ENCODE results near the gene DBF4.
"Not testable (repeated sequence)": the region's sequence is repeated elsewhere in the genome, so short reads cannot be mapped to it uniquely, and the experiment has no call there.

The DBF4 gene

DNA sequence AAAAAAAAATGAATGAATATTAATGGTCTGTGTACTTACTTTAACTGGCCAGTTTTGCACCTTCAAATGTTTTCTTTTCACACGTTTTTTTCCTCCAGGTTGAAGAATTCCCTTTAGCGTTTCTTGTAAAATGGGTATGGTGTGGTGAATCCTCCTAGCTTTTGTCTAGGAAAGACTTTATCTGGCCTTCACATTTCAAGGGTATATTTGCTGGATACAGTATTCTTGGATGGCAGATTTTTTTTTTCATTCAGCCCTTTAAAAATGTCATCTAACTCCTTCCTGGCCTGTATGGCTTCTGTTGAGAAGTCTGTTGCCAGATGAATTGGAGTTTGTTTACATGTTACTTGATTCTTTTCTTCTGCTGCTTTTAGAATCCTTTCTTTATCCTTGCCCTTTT lies 10.2 kb upstream of the DBF4 start:
- H3K27ac ChIP-seq (ENCODE audit: low read depth, low read length), result no peak overlapping the region
- H3K4me1 ChIP-seq (ENCODE audit: control insufficient read depth, insufficient read depth, low read length), result no peaks in the 10 kb centered on the region; the same call in 1 of the 2 replicates
- peaks cover 24% of the 10 kb centered on the region for H3K36me3 ChIP-seq (ENCODE audit: control insufficient read depth, insufficient read depth, low read length)
- no peak overlapping the region for H3K9ac ChIP-seq (ENCODE audit: low read length)
- H3K27me3 ChIP-seq (ENCODE audit: control insufficient read depth, insufficient read depth, low read length), result no peaks in the 10 kb centered on the region
- H3K4me3 ChIP-seq (ENCODE audit: low read depth, low read length), result no peak overlapping the region
- H3K9me3 ChIP-seq (ENCODE audit: control insufficient read depth, insufficient read depth, low read depth, low read length), result peaks cover 39% of the 10 kb centered on the region

DNA sequence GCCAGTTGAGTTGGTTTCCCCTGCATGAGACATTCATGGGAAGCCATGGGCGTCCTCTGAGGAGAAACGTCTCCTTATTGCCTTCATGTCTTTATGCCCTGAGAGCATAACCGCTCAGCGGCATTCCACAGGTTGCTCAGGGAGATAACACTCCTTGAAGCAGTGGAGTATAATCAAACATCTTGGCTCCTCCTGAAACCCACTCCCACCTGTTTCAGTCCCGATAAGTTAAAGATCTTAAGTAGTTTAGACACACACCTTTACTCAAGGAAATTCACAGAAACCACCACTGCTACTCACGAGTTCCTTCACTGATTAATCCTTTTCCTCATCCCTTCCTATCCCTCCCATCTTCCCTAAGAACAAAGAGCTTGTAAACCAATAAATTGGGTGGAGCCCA lies 9.8 kb upstream of the DBF4 start:
- H3K4me1 ChIP-seq (ENCODE audit: control insufficient read depth, insufficient read depth, low read length); H3K9ac ChIP-seq (ENCODE audit: low read length); H3K27me3 ChIP-seq (ENCODE audit: control insufficient read depth, insufficient read depth, low read length); H3K4me3 ChIP-seq (ENCODE audit: low read depth, low read length); H3K27ac ChIP-seq (ENCODE audit: low read depth, low read length): not testable (repeated sequence)
- Histone ChIP-seq H3K36me3 (ENCODE audit: control insufficient read depth, insufficient read depth, low read length) (peaks cover 27% of the 10 kb centered on the region), H3K9me3 (ENCODE audit: control insufficient read depth, insufficient read depth, low read depth, low read length) (peaks cover 42% of the 10 kb centered on the region)

DNA sequence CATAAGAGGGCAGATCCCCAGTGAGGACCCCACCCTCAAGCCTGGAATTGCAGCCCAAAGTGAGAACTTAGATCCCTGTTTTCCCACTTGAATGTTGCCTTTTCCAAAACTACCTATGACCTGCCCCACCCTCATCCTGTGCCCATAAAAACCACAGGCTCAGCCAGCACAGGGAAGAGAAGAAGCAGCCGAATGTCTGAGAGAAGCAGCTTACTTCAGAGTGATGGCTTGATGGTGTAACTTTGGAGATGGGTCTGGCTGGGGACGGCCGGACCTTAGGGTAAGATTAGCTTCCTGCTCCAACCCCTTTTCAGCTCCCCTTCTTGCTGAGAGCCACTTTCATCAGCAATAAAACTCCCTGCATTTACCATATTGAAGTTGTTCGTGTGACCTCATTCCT lies 5.8 kb upstream of the DBF4 start:
- H3K9me3 ChIP-seq (ENCODE audit: control insufficient read depth, insufficient read depth, low read depth, low read length), result peaks cover 33% of the 10 kb centered on the region
- H3K27ac ChIP-seq (ENCODE audit: low read depth, low read length), result no peak overlapping the region
- no peak overlapping the region for H3K9ac ChIP-seq (ENCODE audit: low read length)

DNA sequence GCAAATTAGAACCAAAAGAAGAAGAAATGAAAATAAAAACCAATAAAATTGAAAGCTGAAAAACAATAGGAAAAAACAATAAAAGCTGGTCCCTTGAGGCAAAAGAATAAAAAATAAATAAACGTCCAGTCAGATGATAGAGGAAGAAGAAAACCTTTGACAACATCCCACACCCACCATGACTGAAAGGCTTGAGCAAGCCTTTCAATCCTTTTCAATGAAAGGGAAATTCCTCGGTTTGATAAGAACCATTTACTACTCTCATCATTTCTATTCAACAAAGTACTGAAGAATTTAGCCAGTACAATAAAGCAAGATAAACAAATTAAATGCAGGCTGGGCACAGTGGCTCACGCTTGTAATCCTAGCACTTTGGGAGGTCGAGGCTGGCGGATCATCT lies 3.9 kb upstream of the DBF4 start:
- Histone ChIP-seq H3K9ac (ENCODE audit: low read length) (no peak overlapping the region), H3K4me1 (ENCODE audit: control insufficient read depth, insufficient read depth, low read length) (no peaks in the 10 kb centered on the region; the same call in 1 of the 2 replicates), H3K27me3 (ENCODE audit: control insufficient read depth, insufficient read depth, low read length) (no peaks in the 10 kb centered on the region), H3K27ac (ENCODE audit: low read depth, low read length) (no peak overlapping the region), H3K36me3 (ENCODE audit: control insufficient read depth, insufficient read depth, low read length) (peaks cover 21% of the 10 kb centered on the region), H3K4me3 (ENCODE audit: low read depth, low read length) (no peak overlapping the region), H3K9me3 (ENCODE audit: control insufficient read depth, insufficient read depth, low read depth, low read length) (peaks cover 23% of the 10 kb centered on the region)

More for the DNA sequence above, 5.8 kb upstream of the DBF4 start:
- Histone ChIP-seq H3K4me1 (ENCODE audit: control insufficient read depth, insufficient read depth, low read length) (no peaks in the 10 kb centered on the region; the same call in 1 of the 2 replicates), H3K27me3 (ENCODE audit: control insufficient read depth, insufficient read depth, low read length) (no peaks in the 10 kb centered on the region), H3K36me3 (ENCODE audit: control insufficient read depth, insufficient read depth, low read length) (peaks cover 27% of the 10 kb centered on the region), H3K4me3 (ENCODE audit: low read depth, low read length) (no peak overlapping the region)

DNA sequence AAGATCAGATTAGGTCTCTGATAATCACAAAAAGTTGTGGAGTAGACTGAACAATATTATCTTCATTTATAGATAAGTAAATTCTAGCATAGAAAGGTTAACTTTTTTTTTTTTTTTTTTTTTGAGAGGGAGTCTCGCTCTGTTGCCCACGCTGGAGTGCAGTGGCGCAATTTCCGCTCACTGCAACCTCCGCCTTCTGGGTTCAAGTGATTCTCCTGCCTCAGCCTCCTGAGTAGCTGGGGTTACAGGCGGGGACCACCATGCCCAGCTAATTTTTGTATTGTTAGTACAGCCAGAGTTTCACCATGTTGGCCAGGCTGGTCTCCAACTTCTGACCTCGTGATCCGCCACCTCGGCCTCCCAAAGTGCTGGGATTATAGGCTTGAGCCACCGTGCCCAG lies 3.0 kb upstream of the DBF4 start:
- H3K36me3 ChIP-seq (ENCODE audit: control insufficient read depth, insufficient read depth, low read length), result peaks cover 13% of the 10 kb centered on the region
- not testable (repeated sequence) for H3K9ac ChIP-seq (ENCODE audit: low read length); H3K27ac ChIP-seq (ENCODE audit: low read depth, low read length); H3K4me1 ChIP-seq (ENCODE audit: control insufficient read depth, insufficient read depth, low read length); H3K27me3 ChIP-seq (ENCODE audit: control insufficient read depth, insufficient read depth, low read length); H3K4me3 ChIP-seq (ENCODE audit: low read depth, low read length)
- peaks cover 19% of the 10 kb centered on the region for H3K9me3 ChIP-seq (ENCODE audit: control insufficient read depth, insufficient read depth, low read depth, low read length)

DNA sequence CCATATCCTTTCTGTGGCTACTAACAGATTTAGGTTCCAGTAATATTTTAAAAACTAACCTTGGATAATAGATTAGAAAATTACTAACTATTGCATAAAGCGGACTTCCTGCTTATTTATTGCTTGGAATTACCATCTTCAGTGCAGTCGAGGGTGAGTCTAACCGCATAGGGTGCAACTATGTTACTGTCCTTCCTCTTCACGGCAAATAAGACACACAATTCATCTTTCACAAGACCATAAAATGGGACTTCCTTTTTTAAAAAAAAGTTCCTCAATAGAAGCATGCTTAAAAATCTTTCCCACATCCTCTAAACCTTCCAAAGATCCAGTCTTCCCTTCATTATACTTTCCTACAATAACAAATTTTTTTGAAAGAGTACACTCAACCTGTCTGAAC lies 2.2 kb upstream of the DBF4 start:
- Histone ChIP-seq H3K4me3 (ENCODE audit: low read depth, low read length) (no peak overlapping the region), H3K36me3 (ENCODE audit: control insufficient read depth, insufficient read depth, low read length) (peaks cover 15% of the 10 kb centered on the region), H3K27me3 (ENCODE audit: control insufficient read depth, insufficient read depth, low read length) (no peaks in the 10 kb centered on the region), H3K4me1 (ENCODE audit: control insufficient read depth, insufficient read depth, low read length) (no peaks in the 10 kb centered on the region; the same call in 1 of the 2 replicates), H3K9me3 (ENCODE audit: control insufficient read depth, insufficient read depth, low read depth, low read length) (peaks cover 16% of the 10 kb centered on the region), H3K27ac (ENCODE audit: low read depth, low read length) (no peak overlapping the region), H3K9ac (ENCODE audit: low read length) (no peak overlapping the region)

DNA sequence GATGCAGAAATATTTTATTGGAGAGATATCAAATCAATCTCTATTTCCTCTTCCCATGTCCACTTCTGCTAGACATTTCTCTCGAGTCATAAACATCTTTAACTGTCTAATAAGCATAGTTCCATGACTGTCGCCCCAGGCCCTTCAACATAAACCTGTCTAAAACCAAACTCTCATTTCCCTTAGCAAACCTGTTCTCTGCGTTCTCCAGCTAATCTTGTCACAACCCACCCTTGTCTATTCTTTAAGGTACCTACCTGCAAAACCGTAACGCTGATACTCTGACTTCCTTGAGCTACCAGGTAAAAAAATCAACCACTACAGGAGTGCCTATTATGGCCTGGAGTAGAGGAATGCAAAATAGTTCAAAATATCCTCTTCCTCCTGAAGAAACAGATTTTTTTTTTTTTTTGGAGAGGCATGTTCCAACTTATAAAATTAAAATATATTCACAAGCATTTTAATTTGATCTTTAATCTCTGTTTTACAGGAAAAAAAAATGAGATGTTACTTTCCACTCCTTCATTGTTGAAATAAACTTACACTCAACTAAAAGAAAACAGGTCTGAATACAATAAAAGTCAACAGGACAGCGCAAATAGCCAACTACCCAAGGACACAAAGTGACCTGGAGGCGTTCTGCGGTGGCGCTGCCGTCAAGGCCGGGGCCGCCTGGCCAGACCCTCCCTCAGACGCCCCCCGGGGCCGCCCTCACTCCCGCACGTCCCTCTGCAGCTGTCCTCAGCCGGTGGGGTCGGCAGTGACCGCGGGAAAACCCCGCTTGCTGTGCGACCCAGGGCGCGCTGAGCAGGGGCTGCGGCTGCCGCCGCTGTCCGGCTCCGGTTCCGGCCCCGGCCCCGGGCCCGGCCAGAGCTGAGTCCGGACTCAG lies 898 bp upstream of the DBF4 start:
- no peaks in the 10 kb centered on the region for H3K27me3 ChIP-seq (ENCODE audit: control insufficient read depth, insufficient read depth, low read length)
- H3K4me3 ChIP-seq (ENCODE audit: low read depth, low read length), result peak overlapping the region; percentile 85
- peak overlapping the region; percentile 69; the same call in 1 of the 2 replicates for H3K27ac ChIP-seq (ENCODE audit: low read depth, low read length)
- peaks cover 12% of the 10 kb centered on the region for H3K9me3 ChIP-seq (ENCODE audit: control insufficient read depth, insufficient read depth, low read depth, low read length)
- no peaks in the 10 kb centered on the region; the same call in 1 of the 2 replicates for H3K4me1 ChIP-seq (ENCODE audit: control insufficient read depth, insufficient read depth, low read length)
- H3K9ac ChIP-seq (ENCODE audit: low read length), result peak overlapping the region; percentile 85
- H3K36me3 ChIP-seq (ENCODE audit: control insufficient read depth, insufficient read depth, low read length), result peaks cover 27% of the 10 kb centered on the region

DNA sequence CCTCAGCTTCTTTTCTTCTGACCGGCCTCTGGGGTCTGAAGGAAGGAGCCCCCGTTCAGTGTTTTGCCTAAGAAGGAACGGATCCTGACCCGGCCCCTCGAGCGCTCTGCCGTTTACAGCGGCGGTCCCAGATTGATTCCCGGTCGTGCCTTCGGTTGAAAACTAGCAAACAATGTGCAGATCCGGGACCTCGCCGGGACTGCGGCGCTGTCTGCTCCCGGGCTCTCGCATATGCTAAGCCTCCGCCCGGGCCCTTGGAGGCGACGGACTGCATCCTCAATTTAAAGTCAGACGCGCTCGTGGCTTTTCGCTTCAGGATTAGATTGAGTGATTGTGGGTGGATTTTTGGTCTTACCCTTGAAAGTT lies 559 bp downstream of the DBF4 start:
- Histone ChIP-seq H3K36me3 (ENCODE audit: control insufficient read depth, insufficient read depth, low read length) (peaks cover 30% of the 10 kb centered on the region), H3K9ac (ENCODE audit: low read length) (peak overlapping the region; percentile 85), H3K4me1 (ENCODE audit: control insufficient read depth, insufficient read depth, low read length) (no peaks in the 10 kb centered on the region; the same call in 1 of the 2 replicates), H3K9me3 (ENCODE audit: control insufficient read depth, insufficient read depth, low read depth, low read length) (0 out of 2 replicates have a peak, but pooled peaks cover 2% of the 10 kb centered on the region), H3K27me3 (ENCODE audit: control insufficient read depth, insufficient read depth, low read length) (no peaks in the 10 kb centered on the region), H3K27ac (ENCODE audit: low read depth, low read length) (peak overlapping the region; percentile 83), H3K4me3 (ENCODE audit: low read depth, low read length) (peak overlapping the region; percentile 85)

DNA sequence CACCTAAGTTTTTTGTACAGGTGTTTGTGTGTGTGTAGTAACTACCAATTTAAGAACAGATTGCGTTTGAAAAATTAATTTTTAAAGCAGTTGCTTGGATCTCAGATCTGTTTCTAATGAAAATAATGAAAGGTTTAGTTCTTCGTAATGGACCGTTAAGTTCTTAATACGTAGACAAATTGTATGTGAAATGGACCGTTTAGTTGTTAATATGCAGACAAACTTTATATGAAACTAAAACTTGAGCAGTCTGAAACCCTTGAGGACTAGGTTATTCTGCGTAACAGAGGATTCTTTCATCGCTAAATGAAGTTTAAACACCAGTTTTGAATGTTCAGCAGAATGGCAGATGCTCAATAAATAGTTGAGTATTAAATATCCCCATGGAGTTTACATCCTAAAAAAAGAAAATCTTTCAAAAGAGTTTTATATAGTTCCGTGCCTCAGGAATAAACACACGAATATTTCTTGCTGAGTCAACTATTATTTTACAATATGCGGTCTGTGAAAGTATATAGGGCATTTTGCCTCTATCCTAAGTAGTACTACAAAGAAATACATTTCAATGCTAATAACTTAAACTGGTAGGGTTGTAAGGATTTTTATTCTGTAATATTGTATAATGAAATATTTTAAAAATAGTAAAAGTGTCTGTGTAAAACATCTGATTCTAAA lies 1.2 kb downstream of the DBF4 start:
- H3K4me1 ChIP-seq (ENCODE audit: control insufficient read depth, insufficient read depth, low read length), result no peaks in the 10 kb centered on the region; the same call in 1 of the 2 replicates
- peak overlapping the region; percentile 83 for H3K27ac ChIP-seq (ENCODE audit: low read depth, low read length)
- peak overlapping the region; percentile 85 for H3K9ac ChIP-seq (ENCODE audit: low read length)
- H3K36me3 ChIP-seq (ENCODE audit: control insufficient read depth, insufficient read depth, low read length), result peaks cover 36% of the 10 kb centered on the region
- H3K4me3 ChIP-seq (ENCODE audit: low read depth, low read length), result peak overlapping the region; percentile 85
- no peaks in the 10 kb centered on the region for H3K9me3 ChIP-seq (ENCODE audit: control insufficient read depth, insufficient read depth, low read depth, low read length)
- no peaks in the 10 kb centered on the region for H3K27me3 ChIP-seq (ENCODE audit: control insufficient read depth, insufficient read depth, low read length)

DNA sequence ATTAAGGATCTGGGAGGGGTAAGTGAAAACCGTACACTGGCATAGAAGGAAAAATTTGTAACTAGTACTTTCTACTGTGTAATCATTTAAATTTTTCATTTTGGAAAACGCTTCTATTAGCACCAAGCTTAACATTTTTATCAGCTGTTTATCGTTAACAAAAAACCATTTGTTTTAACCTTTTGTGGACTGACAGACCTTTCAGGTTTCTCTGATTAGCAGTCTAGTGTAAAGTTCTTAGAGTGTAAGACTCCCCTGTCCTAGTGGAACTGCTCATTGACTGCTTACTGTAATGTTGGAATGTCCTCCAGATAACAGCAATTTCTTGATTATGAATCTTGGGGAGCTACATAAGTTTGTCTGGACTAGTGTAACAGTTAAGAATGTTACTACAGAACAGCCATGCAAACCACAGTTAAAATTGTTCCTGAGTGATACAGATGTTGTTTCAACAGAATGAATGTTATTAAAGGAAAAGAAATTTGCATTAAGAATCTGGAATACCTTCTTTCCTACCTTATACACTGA lies 2.0 kb downstream of the DBF4 start:
- peaks cover 44% of the 10 kb centered on the region for H3K36me3 ChIP-seq (ENCODE audit: control insufficient read depth, insufficient read depth, low read length)

More for the DNA sequence above, 2.0 kb downstream of the DBF4 start:
- H3K27ac ChIP-seq (ENCODE audit: low read depth, low read length), result no peak overlapping the region
- no peaks in the 10 kb centered on the region for H3K9me3 ChIP-seq (ENCODE audit: control insufficient read depth, insufficient read depth, low read depth, low read length)
- no peaks in the 10 kb centered on the region; the same call in 1 of the 2 replicates for H3K4me1 ChIP-seq (ENCODE audit: control insufficient read depth, insufficient read depth, low read length)
- no peaks in the 10 kb centered on the region for H3K27me3 ChIP-seq (ENCODE audit: control insufficient read depth, insufficient read depth, low read length)
- H3K4me3 ChIP-seq (ENCODE audit: low read depth, low read length), result peak overlapping the region; percentile 85
- H3K9ac ChIP-seq (ENCODE audit: low read length), result no peak overlapping the region
